Right lung (tissue), 5 donors: ENCODE data around the gene CPN1. TPM values are rescaled to one million over a fixed set of nuclear protein-coding genes. Genes with fewer than 3 reads are reported as not detected.
"Not testable (repeated sequence)": the region's sequence is repeated elsewhere in the genome, so short reads cannot be mapped to it uniquely, and the experiment has no call there.

Experiments
- DNase-seq, 2 donors: peaks; one replicate each; pipeline ENCODE4 v3.0.0-alpha.2; 2013
- polyA plus RNA-seq, 5 donors: library from polyadenylated mRNA; unstranded; fragments of 120-200 nt; gene quantifications; one replicate each; pipeline versions ENCODE4 v1.2.1 to v1.2.3, GENCODE V29; 2013; ENCODE audit warnings: inconsistent platforms in 1 of 5, low replicate concordance in 1 of 5; ENCODE audit not compliant: insufficient read length in 5 of 5, insufficient read depth in 1 of 5

Gene CPN1
- polyA plus RNA-seq, 5 donors = 0.16 TPM; not detected in 4

- no peak for DNase-seq
These were observed 56.9 kb downstream of the CPN1 start for GRCh38 chr10:100024748-100025147.

GRCh38 chr10:100022403-100022802 lies 59.3 kb downstream of the CPN1 start:
- no peak for DNase-seq

- DNase-seq = no peak
These were observed 60.3 kb downstream of the CPN1 start for GRCh38 chr10:100021322-100021721.

GRCh38 chr10:100020886-100021253 lies 60.8 kb downstream of the CPN1 start:
- no peak for DNase-seq

GRCh38 chr10:100020142-100020885 lies 61.4 kb downstream of the CPN1 start:
- DNase-seq = no peak

GRCh38 chr10:100019787-100020141 lies 61.9 kb downstream of the CPN1 start:
- DNase-seq = peak in 1 of 2 donors; percentile 43

- no peak for DNase-seq
These were observed 67.5 kb downstream of the CPN1 start for GRCh38 chr10:100014071-100014762.

GRCh38 chr10:100013621-100014020 lies 68.0 kb downstream of the CPN1 start:
- DNase-seq = no peak

- not testable (repeated sequence) for DNase-seq
These were observed 69.8 kb downstream of the CPN1 start for GRCh38 chr10:100011906-100012305.

- peak; percentile 83 to 85 for DNase-seq
These were observed 71.6 kb downstream of the CPN1 start, which contains the start of gene DNMBP for GRCh38 chr10:100009793-100010676. Gene DNMBP, minus strand, starts transcription at chr10:100009947. Its CDS starts 37,823 bp downstream, at chr10:99972124.

GRCh38 chr10:100009283-100009792 lies 72.3 kb downstream of the CPN1 start:
- peak; percentile 54 to 62 for DNase-seq

GRCh38 chr10:100008708-100009282 lies 72.9 kb downstream of the CPN1 start:
- no peak for DNase-seq

GRCh38 chr10:100008142-100008522 lies 73.5 kb downstream of the CPN1 start:
- DNase-seq = no peak

- DNase-seq = no peak
These were observed 74.2 kb downstream of the CPN1 start for GRCh38 chr10:100007231-100008141.

GRCh38 chr10:100006243-100006886 lies 75.3 kb downstream of the CPN1 start:
- no peak for DNase-seq

- DNase-seq = no peak
These were observed 76.7 kb downstream of the CPN1 start for GRCh38 chr10:100004805-100005510.

- DNase-seq = no peak
These were observed 81.5 kb downstream of the CPN1 start for GRCh38 chr10:100000109-100000644.

GRCh38 chr10:99999319-100000108 lies 82.2 kb downstream of the CPN1 start:
- no peak for DNase-seq
